Hepatocyte (in vitro differentiated cells): ENCODE results near the gene PCSK6. TPM values are rescaled to one million over a fixed set of nuclear protein-coding genes. Genes with fewer than 3 reads are reported as not detected.
A peak's percentile ranks its signal among the peaks of the same experiment; 100 is the strongest.

Experiments
- DNase-seq: peaks from one replicate; pipeline ENCODE4 v3.0.0-alpha.2; 2016; ENCODE audit warnings: low spot score
- H2AFZ ChIP-seq: fragments of 200-600 bp; sonication (generic); 2 replicates; pipeline ENCODE4 v1.6.0; 2016; ENCODE audit warnings: antibody characterized with exemption, mild to moderate bottlenecking
- H3K27ac ChIP-seq: fragments of 200-600 bp; sonication (generic); 2 replicates; pipeline ENCODE4 v1.5.1; 2016; ENCODE audit warnings: mild to moderate bottlenecking
- H3K27me3 ChIP-seq: fragments of 200-600 bp; sonication (generic); 2 replicates; pipeline ENCODE4 v1.6.1; 2016
- H3K36me3 ChIP-seq: fragments of 200-600 bp; sonication (generic); replicated peaks from 2 replicates; pipeline ENCODE4 v1.5.1; 2016; ENCODE audit warnings: low read depth; ENCODE audit not compliant: insufficient read depth
- H3K4me1 ChIP-seq: fragments of 200-600 bp; sonication (generic); 2 replicates; pipeline ENCODE4 v1.5.1; 2016; ENCODE audit warnings: mild to moderate bottlenecking, moderate library complexity; ENCODE audit not compliant: insufficient read depth
- H3K4me2 ChIP-seq: fragments of 200-600 bp; sonication (generic); 2 replicates; pipeline ENCODE4 v1.6.0; 2016
- H3K4me3 ChIP-seq: fragments of 200-600 bp; sonication (generic); 2 replicates; pipeline ENCODE4 v1.5.1; 2016; ENCODE audit warnings: mild to moderate bottlenecking
- H3K79me2 ChIP-seq: fragments of 200-600 bp; sonication (generic); 2 replicates; pipeline ENCODE4 v1.6.0; 2017; ENCODE audit warnings: mild to moderate bottlenecking
- H3K9me2 ChIP-seq: fragments of 200-600 bp; sonication (generic); replicated peaks from 2 replicates; pipeline ENCODE4 v1.6.0; 2017; ENCODE audit warnings: mild to moderate bottlenecking; ENCODE audit not compliant: insufficient read depth
- H3K9me3 ChIP-seq: fragments of 200-600 bp; sonication (generic); 2 replicates; pipeline ENCODE4 v1.5.1; 2016; ENCODE audit warnings: low read depth, mild to moderate bottlenecking
- H4K20me1 ChIP-seq: fragments of 200-600 bp; sonication (generic); 2 replicates; pipeline ENCODE4 v1.6.0; 2016; ENCODE audit warnings: mild to moderate bottlenecking; ENCODE audit not compliant: insufficient read depth, poor library complexity, severe bottlenecking
- CTCF ChIP-seq: fragments of 200-600 bp; sonication (generic); IDR thresholded peaks from 2 replicates; pipeline ENCODE4 v1.5.1; 2016; ENCODE audit warnings: antibody characterized with exemption, mild to moderate bottlenecking; ENCODE audit not compliant: poor library complexity
- EZH2 ChIP-seq: fragments of 200-600 bp; sonication (generic); IDR thresholded peaks from 2 replicates; pipeline ENCODE4 v1.6.1; 2016; ENCODE audit warnings: antibody characterized with exemption, mild to moderate bottlenecking, borderline replicate concordance
- EZH2phosphoT487 ChIP-seq: fragments of 200-600 bp; sonication (generic); IDR thresholded peaks from one replicate; pipeline ENCODE4 v1.6.1; 2018; ENCODE audit warnings: antibody characterized with exemption, mild to moderate bottlenecking, low read depth, moderate library complexity; ENCODE audit not compliant: unreplicated experiment, severe bottlenecking
- WGBS: methylation state at CpG from one replicate; pipeline ENCODE4 v1.1.6; 2016; ENCODE audit warnings: low lambda C conversion rate; ENCODE audit errors: missing lambda C conversion rate; 5-methylcytosine and 5-hydroxymethylcytosine counted together
- polyA plus RNA-seq: library from polyadenylated mRNA; unstranded; fragments of >200 nt; fragmentation: Nextera tagmentation; extraction: Ambion mirVana; gene quantifications from 2 replicates; pipeline ENCODE4 v1.2.1, GENCODE V29; 2016
- total RNA-seq: library from RNA; depleted of rRNA; stranded (reverse); fragments of >200 nt; gene quantifications from 2 replicates; pipeline ENCODE4 v1.2.3, GENCODE V29; 2014

The PCSK6 gene
- total and polyA plus RNA-seq, 2 experiments from 2014 or later = 31.7 to 40.5 TPM

DNA sequence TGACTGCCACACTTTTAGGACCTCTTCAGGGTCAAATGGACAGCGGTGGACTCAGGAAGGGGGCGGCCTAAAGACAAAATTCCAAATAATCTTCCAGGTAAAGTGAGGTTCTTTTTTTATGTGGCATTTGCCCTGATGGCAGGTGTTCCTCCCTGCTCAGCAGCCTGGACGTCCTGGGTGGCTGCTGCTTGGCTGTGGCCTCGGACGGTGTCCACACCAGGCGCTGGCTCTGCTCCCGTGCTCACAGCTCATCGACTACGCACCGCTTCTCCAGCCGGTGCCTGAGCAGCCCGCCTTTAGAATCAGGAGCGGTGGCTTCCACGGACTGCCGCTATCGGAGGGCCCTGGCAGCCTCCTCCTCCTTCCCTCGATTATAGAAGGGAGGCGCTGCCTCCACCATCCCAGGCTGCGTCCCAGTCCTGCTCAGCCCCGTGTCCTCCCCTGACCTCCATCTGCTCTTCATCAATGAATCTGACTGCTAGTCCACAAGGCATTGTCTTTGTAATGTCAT is 41.9 kb downstream of the PCSK6 start:
- Histone ChIP-seq H3K27me3 (no peaks in the 10 kb centered on the region), H3K27ac (no peak overlapping the region), H3K9me2 (no peaks in the 10 kb centered on the region), H2AFZ (no peak overlapping the region), H3K9me3 (no peaks in the 10 kb centered on the region), H4K20me1 (no peaks in the 10 kb centered on the region), H3K4me1 (peaks cover 29% of the 10 kb centered on the region), H3K4me2 (no peak overlapping the region), H3K36me3 (no peaks in the 10 kb centered on the region), H3K79me2 (no peaks in the 10 kb centered on the region), H3K4me3 (no peak overlapping the region)
- 92% methylated on average over 20 of the region's 20 CpGs for WGBS
- TF ChIP-seq EZH2phosphoT487 = no peak
- TF ChIP-seq CTCF = no peak
- TF ChIP-seq EZH2 = no peak
- DNase-seq = no peak

DNA sequence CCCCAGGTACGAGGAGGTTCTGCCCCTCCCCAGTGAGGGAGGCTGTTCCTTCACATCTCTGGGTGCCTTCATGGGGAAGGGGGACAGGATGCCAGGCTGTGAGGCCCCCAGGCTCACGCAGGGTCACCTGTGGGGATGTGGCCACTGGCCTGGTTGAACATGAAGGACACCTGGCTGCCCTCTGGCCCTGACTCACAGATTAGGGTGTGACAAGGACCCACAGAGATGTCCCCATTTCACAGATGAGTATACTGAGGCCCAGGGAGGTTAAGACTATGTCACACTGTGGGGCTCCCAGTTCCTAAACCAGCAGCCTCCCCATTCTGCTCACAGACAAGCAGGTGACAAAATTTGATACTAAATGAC is 42.4 kb downstream of the PCSK6 start:
- no peak for DNase-seq
- H3K4me1 ChIP-seq = peaks cover 25% of the 10 kb centered on the region
- H3K4me2 ChIP-seq = no peak overlapping the region
- peak overlapping the region; percentile 83 for H3K27ac ChIP-seq
- no peak for TF ChIP-seq CTCF
- no peak for TF ChIP-seq EZH2phosphoT487
- TF ChIP-seq EZH2 = no peak
- WGBS = 94% methylated on average over 2 of the region's 2 CpGs
- no peaks in the 10 kb centered on the region for H3K27me3 ChIP-seq
- no peaks in the 10 kb centered on the region for H3K9me3 ChIP-seq
- H4K20me1 ChIP-seq = no peaks in the 10 kb centered on the region
- no peak overlapping the region for H2AFZ ChIP-seq
- no peaks in the 10 kb centered on the region for H3K79me2 ChIP-seq
- H3K4me3 ChIP-seq = no peak overlapping the region
- H3K36me3 ChIP-seq = no peaks in the 10 kb centered on the region
- no peaks in the 10 kb centered on the region for H3K9me2 ChIP-seq

DNA sequence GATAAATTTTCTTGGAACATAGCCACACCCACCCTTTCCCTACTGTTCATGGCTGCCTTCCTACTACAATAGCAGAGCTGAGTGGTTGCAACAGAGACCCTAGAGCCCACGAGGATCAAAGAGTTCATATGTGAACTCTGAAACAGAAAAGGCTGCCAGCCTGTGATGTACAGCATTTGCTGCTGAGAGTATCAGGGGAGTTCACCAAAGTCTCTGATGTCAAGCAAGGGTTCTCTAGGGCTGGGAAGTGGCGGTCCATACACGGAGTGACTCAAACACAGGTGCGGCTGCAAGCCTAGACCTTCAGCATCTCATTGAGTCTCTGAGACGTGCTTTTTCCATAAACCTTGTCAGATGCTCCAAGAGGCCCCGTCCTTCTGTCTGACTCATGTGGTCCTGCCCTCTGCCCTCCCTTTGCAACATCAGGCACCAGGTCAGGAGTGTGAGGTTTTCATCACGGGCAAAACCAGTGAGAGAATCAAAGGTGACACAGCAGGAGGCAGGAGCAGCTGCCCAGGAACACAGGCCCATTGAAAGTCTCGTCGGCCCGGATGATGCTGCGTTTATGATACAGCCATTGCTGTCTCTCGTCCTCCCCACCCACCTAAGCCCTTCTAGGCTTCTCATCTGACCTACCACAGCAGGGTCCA is 42.9 kb downstream of the PCSK6 start:
- Histone ChIP-seq H4K20me1 (no peaks in the 10 kb centered on the region), H3K4me2 (no peak overlapping the region)

More for the DNA sequence above, 42.9 kb downstream of the PCSK6 start:
- TF ChIP-seq EZH2phosphoT487 = no peak
- TF ChIP-seq EZH2 = no peak
- no peak for TF ChIP-seq CTCF
- H3K9me3 ChIP-seq = no peaks in the 10 kb centered on the region
- DNase-seq = peak; percentile 54
- H3K79me2 ChIP-seq = no peaks in the 10 kb centered on the region
- H3K36me3 ChIP-seq = no peaks in the 10 kb centered on the region
- no peak overlapping the region for H3K4me3 ChIP-seq
- H2AFZ ChIP-seq = no peak overlapping the region
- H3K4me1 ChIP-seq = peaks cover 21% of the 10 kb centered on the region
- WGBS = 71% methylated on average over 12 of the region's 12 CpGs
- no peaks in the 10 kb centered on the region for H3K27me3 ChIP-seq
- peak overlapping the region; percentile 83 for H3K27ac ChIP-seq
- H3K9me2 ChIP-seq = no peaks in the 10 kb centered on the region
